ENCODE measurements around the gene TMEM250.

TMEM250 gene

DNA sequence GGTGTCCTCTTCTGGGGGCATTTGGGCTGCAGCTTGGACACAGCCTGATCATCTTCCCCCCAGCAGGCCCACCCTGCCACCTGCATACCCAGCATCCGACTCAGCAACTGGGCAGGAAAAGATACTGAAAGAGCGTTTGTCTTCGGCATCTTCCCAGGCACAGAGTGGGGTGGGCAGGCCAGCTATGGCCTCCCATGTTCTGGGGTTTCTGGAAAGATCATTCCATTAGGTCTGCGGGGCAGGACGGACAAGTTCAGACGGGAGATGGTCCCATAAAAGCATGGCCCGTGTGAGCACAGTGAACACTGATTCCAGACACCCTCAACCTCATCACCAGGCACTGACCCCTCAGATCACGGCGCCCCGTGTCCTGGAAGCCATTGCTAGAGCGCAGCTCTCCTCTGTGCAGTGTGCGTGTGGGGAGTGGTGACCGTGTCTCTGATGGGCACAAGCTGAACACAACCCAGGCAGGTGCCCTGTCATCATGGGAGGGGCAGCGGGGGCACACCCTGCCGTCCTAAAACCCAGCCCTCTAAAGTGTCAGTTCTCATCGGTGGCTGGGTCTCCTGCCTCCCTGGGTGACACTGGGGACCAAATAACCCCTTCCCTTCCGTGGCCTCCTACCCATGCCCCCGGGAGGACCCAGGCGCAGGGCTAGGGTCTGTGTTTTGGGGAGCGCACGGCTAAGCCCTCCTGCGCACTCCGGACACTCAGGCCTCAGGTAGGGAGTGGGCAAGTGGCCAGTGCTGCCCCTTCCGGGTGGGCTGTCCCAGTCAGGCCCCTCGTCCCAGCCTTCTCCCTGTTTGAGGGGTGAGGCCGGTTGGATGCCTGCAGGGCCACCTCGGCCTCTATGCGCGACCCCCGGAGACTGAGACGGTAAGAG is 13.2 kb upstream of the TMEM250 start:
- no peak for DNase-seq

DNA sequence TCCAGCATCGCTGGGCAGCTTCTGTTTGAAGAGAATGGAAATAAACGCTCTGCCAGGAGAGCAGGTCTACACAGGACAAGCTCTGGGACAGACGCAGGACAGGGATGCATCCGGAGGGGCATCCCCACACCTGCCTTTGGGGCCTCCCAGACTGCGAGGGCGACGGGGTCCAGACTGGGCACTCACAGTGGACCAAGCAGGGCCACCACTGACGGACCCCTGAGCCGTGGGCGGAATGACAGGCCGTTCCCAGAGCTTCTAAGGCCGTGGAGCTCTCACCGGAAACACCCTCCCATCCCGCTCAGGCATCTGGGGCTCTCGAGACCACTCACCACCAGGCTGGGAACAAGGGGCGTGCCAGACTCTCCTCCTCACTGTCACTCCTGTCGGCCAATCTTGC is 10.5 kb upstream of the TMEM250 start:
- DNase-seq = no peak

GRCh38 chr9:136128436-136128835 is 9.8 kb upstream of the TMEM250 start:
- no peak for DNase-seq

DNA sequence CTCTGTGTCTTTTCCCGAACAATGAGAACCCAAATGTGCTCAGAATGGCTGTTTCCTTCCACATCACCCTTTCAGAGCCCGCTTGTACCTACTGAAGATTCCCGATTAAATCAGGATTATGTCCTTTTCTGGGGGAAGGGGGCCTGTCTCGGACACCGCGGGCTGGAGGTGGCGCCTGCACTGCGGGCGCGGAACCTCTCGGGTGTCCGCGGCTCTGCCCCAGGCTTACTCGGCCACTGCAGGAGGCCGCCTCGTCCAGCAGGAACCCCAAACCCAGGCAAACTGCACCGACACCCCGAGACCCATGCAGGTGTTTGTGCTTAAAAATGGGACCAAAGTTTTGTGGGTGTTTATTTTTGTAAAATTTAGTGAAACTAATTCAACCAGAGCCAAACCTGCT is 8.6 kb upstream of the TMEM250 start:
- DNase-seq = no peak

- DNase-seq = no peak
Measured at GRCh38 chr9:136124976-136125692, 6.5 kb upstream of the TMEM250 start.

GRCh38 chr9:136122425-136123383 is 4.0 kb upstream of the TMEM250 start:
- DNase-seq = no peak

GRCh38 chr9:136121801-136122200 is 3.1 kb upstream of the TMEM250 start:
- no peak for DNase-seq

- no peak for DNase-seq
Measured at GRCh38 chr9:136120438-136120844, 1.8 kb upstream of the TMEM250 start.

DNA sequence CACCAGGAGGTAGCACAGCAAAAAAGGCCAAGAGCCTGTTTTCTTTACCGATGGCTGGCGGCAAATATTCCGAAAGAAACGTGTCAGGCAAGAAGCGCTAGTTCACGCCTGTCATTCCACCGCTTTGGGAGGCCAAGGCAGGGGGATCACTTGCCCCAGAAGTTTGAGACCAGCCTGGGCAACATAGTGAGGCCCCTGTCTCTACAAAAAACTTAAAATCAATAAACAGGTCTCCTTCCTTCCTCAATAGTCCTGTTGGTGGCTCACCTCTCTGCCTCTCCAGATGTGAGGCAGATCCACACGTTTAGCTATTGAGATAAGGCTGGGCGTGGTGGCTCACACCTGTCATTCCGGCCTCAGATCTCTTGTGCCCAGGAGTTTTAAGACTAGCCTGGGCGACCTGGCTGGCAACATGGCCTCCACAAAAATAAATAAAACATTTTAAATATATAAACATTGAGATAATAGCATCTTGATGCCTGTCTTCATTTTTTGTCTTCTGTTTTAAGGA is 1.3 kb upstream of the TMEM250 start:
- DNase-seq = no peak

GRCh38 chr9:136119061-136119882 is 597 bp upstream of the TMEM250 start:
- no peak for DNase-seq

- no peak for DNase-seq
Measured at GRCh38 chr9:136117916-136118319, 757 bp downstream of the TMEM250 start.

- DNase-seq = no peak
Measured at GRCh38 chr9:136117291-136117915, 1.3 kb downstream of the TMEM250 start.

DNA sequence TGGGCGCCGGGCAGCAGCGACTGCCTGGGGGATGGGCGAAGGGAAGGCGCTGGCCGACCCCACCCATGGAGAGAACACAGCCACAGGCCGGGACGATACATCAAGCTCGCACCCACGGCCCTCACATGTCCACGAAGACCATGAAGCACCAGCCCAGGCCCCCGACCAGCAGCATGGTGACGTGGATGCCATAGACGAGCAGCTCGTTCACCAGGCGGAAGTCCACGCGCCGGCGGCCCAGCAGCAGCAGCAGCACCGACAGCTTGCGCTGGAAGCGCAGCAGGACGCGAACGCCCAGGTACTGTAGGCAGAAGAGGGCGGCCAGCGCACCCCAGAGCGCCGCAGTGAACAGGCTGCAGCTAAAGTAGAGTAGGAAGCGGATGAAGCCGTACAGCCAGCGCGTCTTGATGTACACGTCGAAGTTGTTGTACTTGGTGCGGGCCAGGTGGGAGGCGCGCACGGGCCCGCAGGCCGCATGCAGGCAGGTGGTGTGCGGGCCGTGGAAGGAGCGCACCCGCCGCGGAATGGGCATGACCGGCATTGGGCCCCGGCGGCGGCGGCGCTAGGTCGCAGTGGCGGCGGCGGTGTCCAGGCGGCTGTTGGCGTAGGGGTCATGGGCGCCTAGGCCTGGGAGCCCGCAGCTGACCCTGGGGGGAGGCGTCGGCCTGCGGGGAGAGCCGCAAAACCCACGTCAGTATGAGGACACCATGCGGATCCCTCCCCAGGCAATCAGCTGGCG is 2.1 kb downstream of the TMEM250 start:
- DNase-seq = no peak

GRCh38 chr9:136115641-136116359 is 2.9 kb downstream of the TMEM250 start:
- DNase-seq = no peak

GRCh38 chr9:136115206-136115605 is 3.5 kb downstream of the TMEM250 start:
- no peak for DNase-seq

DNA sequence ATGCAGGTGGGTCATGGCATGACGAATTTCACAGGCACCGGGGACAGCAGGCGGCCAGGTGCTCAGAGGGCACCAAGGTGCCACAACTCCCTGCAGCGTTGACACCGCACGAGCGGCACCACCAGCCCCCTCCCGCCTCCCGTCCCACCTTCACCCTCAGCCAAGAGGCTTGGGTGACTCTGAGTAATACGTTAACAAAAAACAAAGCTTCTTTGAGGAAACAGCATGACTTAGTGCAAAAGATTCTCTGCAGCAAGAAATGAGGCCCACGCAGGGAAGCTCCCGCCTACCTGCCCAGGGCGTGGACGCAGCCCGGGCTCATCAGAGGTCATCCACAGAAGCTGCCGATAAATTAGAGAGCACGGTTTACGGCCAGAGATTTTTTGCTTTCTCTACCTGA is 4.1 kb downstream of the TMEM250 start:
- DNase-seq = no peak

GRCh38 chr9:136112541-136112940 is 6.1 kb downstream of the TMEM250 start:
- DNase-seq = no peak

DNA sequence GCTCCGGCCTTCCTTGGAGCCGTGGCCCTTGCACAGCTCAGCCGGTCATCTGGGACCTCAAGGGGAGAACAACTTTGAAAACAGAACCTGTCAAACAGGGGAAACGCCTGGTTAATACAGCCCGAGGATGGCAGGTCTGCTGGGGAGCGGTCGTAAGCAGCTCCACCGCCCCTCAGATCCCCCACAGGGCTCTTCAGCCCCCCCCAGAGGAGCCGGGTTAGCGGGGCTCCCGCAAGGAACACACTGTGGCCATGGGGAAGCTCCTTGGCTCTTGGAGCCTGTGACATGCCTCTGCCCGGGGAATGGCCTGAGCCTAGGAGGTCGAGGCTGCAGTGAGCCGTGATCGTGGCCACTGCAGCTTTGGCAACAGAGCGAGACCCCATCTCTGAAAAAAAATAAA is 6.8 kb downstream of the TMEM250 start:
- no peak for DNase-seq

GRCh38 chr9:136111190-136111589 is 7.5 kb downstream of the TMEM250 start:
- no peak for DNase-seq

Measured in NCI-H2029 treated with DMSO at 0.1 percent for 48 hours (cell line).